Uterus (tissue), 2 donors: Measurements from ENCODE around the gene ABLIM2.

Experiments
- POLR2A ChIP-seq, 2 donors: fragments of 450-650 bp; IDR thresholded peaks; one replicate each; pipeline ENCODE4 v1.6.1; 2016; ENCODE audit warnings: antibody characterized with exemption in 2 of 2, mild to moderate bottlenecking in 1 of 2, moderate library complexity in 1 of 2
- TF ChIP-seq, protein P1 (sequence below), 4 experiments: fragments of 200-600 bp in 2 of 4; fragments of 450-650 bp in 2 of 4; sonication (generic) in 2 of 4; IDR thresholded peaks; one replicate each; pipeline ENCODE4 v1.5.1; 2016 to 2019; ENCODE audit warnings: antibody characterized with exemption in 4 of 4, mild to moderate bottlenecking in 2 of 4, moderate library complexity in 1 of 4

DNA sequence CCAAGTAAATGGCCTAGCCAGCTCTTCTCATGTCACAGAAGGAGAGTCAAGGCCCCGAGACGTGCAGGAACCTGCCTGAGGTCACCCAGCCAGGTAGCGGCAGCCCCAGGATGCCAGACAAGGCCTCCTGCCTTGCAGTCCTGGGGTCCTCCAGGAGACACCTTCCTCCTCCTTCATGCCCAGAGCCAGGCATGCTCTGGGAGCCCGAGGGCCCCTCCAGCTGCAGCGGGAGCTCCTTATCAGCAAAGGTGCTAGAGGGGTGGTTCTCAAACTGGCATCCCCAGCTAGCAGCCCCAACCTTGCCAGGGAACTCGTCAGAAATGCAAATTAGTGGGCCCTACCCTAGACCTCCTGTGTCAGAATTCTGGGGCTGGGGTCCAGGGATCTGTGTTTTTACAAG lies 162.7 kb downstream of the ABLIM2 start:
- TF ChIP-seq, protein P1, sequence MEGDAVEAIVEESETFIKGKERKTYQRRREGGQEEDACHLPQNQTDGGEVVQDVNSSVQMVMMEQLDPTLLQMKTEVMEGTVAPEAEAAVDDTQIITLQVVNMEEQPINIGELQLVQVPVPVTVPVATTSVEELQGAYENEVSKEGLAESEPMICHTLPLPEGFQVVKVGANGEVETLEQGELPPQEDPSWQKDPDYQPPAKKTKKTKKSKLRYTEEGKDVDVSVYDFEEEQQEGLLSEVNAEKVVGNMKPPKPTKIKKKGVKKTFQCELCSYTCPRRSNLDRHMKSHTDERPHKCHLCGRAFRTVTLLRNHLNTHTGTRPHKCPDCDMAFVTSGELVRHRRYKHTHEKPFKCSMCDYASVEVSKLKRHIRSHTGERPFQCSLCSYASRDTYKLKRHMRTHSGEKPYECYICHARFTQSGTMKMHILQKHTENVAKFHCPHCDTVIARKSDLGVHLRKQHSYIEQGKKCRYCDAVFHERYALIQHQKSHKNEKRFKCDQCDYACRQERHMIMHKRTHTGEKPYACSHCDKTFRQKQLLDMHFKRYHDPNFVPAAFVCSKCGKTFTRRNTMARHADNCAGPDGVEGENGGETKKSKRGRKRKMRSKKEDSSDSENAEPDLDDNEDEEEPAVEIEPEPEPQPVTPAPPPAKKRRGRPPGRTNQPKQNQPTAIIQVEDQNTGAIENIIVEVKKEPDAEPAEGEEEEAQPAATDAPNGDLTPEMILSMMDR (IDR thresholded peaks at IDR 0.05), result no peak
- TF ChIP-seq POLR2A (IDR thresholded peaks at IDR 0.05), result no peak
